Measurements from ENCODE around the gene QKI.

- TF ChIP-seq EZH2 (IDR thresholded peaks at IDR 0.05; ENCODE audit: low read depth) (no peak), CTCF (conservative IDR thresholded peaks at IDR 0.05) (no peak)
Observed at GRCh38 chr6:163513570-163514166, 99.2 kb downstream of the QKI start.

Data from PC-9 (cell line).